COLO668 (cell line): ENCODE data around the gene CCDC134.

Experiments used
- DNase-seq: peaks from one replicate; lab custom pipeline; 2025; ENCODE audit not compliant: unreplicated experiment; lab: John Stamatoyannopoulos, UW

The CCDC134 gene

DNA sequence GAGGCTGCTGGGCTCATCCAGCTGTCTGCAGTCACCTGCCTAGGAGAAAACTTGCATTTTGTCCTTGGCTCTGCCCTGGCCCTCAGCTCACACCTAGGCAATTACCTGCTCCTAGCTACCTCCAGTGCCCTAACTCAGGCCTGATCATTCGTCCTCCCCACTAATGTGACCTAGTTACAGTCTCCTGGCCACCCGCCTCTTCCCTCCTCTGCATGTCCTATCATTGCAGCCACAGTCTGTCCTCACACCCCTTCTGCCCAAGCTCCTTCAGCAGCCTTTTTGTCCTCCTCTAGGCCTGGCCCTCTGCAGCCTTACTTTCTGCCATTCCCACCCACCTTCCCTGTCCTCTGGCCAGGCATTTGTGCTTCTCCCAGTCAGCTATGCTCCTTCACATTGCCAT lies 17.7 kb upstream of the CCDC134 start:
- no peak for DNase-seq

DNA sequence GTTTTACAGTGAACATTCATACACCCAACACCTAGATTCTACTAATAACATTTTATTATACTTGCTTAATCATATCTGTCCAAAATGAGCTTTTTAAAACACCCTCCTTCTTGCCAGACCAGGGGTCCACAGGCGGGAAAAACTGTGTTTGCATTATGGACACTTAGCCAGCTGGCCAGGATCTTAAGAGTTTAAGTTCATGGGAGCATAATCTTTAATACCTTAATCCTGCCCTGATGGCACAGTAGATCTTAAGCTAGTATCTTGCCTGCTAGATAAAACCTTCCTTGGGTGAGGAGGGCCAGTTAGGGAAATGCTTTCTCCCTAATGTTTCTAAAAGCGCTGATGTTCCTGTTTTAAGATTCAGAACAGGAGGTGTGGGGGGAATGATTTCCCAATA lies 13.1 kb upstream of the CCDC134 start:
- DNase-seq = no peak

DNA sequence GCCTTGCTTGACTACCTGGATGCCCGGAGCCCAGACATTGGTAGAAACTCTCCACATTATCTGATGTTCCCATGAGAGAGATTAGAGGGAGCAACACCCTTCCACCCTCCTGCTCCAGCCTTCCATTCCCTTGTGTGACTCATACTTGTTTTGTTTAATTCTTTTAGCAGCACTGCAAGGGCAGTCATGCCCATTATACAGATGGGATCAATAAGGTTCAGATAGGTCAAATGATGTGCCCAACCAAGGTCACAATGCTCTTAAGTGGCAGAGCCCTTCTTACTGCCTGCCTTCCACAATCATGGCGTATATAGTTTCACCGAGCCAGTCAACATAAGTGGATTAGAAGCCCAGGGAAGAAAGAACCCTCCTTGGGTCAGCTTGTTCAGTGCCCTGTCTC lies 6.6 kb upstream of the CCDC134 start:
- no peak for DNase-seq

- DNase-seq = no peak
Measured at GRCh38 chr22:41798736-41799135, 1.7 kb upstream of the CCDC134 start.

DNA sequence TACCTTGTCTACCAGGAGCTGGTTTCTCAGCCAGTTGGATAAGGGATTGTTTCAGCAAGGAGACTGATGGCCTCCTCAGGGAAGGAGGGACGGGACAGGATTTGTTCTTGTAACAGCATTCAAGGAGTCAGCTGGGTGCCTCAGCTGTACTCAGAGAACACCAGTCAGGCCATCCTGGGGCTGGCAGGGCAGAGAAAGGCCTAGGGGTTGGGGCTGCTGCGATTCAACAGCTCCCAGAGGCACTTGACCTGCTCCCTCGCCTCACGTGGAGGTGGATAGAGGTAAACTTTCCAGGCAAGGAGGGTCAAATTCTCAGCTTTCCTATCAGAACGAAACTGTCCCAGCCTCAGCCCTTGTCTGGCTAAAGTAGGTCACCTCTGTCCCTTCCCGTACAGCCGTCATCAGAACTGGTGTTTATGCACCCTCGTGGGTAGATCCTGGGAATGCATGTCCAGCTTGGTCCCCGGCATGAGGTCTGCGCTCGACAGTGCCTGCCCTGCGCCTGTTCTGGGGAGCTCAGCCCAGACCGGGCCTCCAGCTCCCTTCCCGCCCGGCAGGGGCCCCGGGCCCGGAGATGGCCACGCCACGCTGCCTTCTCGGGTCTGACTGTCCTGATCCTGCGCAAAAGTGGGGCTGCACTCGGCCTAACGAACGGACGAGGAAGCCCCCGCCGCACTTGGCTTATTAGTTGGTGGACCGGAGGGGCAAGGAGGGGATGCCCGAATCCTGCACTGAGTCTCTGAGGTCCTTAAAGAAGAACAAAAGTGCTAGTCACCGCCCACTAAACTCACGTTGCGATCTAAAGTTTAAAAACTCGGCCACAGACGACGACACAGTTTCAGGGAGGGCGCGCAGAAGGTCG lies 762 bp upstream of the CCDC134 start:
- peak; percentile 40 for DNase-seq

- no peak for DNase-seq
Measured at GRCh38 chr22:41801147-41801819, 804 bp downstream of the CCDC134 start.

DNA sequence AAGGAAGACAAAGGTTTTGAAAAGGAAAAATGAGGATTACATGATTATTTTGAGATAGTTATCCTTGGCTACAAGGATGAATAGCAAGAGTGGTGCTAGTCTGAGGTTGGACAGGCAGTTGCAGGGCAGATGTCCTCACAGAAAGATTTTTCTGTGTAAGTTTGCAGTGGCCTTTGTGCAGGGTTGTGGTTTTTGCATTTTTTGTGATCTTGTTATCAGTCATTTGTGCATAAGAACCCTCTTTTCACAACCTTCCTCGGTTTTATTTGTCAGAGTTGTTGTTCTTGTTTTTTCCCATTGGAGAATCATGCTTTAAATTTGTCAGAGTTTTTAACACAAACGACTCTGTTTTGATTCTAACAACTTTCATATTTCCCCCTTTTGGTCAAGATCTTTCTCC lies 1.4 kb downstream of the CCDC134 start:
- DNase-seq = no peak

DNA sequence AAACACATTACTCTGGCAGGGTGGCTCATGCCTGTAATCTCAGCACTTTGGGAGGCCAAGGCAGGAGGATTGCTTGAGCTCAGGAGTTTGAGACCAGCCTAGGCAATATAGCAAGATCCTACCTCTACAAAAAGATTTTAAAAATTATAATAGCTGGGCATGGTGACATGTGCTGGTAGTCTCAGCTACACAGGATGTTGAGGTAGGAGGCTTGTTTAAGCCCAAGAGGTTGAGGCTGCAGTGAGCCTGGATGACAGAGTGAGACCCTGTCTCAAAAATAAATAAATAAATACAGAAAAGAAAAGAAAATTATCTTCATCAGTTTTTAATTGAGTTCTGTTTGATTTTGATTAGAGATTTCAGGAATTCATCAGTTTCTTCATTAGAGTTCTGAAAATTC lies 5.2 kb downstream of the CCDC134 start:
- DNase-seq = no peak

DNA sequence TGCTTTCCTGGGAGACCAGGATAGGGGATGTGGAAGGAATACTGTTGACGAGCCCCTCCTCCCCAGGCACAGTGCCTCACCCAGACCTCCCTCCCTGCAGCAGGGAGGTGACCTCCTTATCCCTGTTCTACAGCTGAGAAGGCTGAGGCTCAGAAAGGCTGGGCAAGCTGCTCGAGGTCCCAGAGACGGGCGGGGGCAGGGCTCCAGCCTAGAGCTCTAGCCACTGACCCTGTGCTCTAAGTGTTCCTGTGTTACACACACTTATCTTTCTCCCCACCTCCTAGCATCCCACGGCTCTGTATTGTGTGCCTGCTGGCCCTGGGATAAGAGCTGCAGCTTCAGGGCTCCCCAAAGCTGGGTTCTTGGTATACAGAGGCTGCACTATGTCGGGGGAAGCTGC lies 7.9 kb downstream of the CCDC134 start:
- no peak for DNase-seq

DNA sequence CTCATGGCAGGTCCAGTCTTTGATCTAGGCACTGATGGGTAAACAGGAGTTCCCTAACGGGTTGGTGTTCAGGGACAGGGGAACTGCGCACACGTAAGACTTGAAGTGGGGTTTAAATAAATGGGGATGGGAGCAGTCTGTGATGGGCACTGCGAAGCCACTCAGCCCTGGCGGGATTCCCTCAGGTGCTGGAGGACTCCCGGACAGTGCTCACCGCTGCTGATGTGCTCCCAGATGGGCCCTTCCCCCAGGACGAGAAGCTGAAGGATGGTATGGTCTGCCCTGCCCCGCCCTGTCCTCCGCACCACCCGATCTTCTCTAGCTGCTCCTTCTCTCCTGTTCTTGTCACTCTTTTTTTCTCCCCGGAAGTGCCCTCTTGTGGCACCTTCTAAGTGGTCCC lies 9.5 kb downstream of the CCDC134 start:
- DNase-seq = no peak

- no peak for DNase-seq
Measured at GRCh38 chr22:41812805-41813545, 12.5 kb downstream of the CCDC134 start.

GRCh38 chr22:41813726-41814410 lies 13.4 kb downstream of the CCDC134 start:
- DNase-seq = no peak

- DNase-seq = no peak
Measured at GRCh38 chr22:41815716-41816115, 15.2 kb downstream of the CCDC134 start.

GRCh38 chr22:41816241-41816640 lies 15.8 kb downstream of the CCDC134 start:
- no peak for DNase-seq

DNA sequence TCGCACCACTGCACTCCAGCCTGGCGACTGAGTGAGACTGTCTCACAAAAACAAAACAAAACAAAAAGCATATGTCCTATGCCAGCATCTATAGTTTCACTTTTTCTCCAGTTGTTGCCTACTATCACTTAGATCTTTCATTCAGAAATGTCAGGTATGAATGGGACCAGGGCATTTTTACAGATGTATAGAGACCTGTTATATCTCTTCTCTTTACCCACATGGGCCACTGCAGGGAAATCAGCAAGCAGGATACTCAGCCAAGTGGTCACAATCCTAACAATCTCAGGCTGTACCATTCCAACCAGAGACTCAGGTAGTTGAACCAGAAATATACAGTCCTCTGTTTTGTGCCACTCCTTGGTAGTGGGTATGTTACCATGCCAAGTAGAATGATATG lies 16.4 kb downstream of the CCDC134 start:
- no peak for DNase-seq

DNA sequence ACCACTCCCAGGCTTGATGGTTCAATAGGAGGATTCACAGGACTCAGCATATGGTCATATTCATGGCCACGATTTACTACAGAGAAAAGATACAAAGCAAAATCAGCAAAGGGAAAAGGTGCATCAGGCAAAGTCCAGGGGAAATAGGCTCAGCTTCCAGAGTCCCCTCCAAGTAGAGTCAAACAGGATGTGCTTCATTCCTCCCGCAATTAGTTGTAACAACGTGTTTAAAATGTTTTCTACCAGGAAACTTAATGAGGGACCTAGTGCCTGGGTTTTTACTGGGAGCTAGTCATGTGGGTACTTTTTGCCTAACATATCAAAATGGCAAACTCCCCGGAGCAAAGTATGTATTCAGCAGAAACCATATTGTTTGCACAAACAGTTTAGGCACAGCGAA lies 17.5 kb downstream of the CCDC134 start:
- no peak for DNase-seq

DNA sequence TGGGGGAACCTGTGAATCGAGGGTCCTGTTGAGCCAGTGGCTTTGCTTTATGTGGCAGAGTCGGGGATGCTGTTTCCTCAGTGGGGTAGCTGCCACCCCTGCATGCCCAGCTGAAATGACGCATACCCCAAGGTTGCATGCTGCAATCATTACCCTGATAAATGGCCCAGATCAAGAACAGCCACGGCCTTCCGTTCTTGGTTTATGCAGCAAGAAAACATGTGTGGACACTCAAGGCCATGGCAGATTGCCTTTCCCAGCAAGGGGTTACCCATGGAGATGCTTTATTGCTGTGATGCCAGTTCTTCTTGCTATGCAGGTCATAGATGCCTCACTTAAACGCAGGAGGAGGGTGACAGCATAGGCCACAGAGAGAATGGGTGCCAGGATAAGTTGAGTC lies 18.1 kb downstream of the CCDC134 start:
- DNase-seq = no peak

DNA sequence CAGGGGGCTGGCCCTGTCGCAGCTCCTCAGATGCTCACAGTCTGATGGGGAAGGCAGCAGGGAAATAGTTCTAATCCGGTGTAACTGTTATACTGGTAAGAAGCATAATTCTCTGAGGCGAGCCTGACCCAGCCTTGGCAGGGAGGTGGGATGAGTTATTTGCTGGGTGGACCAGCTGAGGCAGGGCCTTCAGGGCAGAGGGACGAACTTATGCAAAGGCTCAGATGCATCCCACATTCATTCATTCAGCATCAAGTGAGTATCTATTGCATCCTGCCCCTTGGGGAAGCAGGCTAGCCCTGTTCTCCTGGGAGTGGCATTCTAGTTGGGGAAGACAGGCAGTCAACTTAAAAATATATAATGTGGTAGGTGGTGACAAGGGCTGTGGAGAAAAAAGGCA lies 18.8 kb downstream of the CCDC134 start:
- no peak for DNase-seq

DNA sequence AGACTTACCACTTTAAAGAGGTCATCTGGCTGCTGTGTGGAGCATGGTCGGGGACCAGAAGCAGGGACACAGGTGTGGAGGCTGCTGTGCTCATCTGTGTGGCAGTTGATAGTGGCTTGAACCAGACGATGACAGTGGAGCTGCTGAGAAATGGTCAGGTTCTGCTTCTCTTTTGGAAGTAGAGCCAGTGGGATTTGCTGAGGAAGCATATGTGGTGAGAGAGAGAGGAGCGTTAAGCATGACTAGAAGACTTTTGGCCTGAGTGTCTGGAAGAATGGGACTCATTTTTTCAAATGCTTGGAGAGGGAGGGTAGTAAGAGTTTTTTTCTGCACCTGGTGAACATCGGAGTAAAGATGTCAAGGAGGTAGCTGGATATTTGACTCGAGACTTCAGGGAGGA lies 20.0 kb downstream of the CCDC134 start:
- DNase-seq = no peak

GRCh38 chr22:41821471-41822316 lies 21.2 kb downstream of the CCDC134 start:
- no peak for DNase-seq
